PFSK-1 (cell line): ENCODE results near the gene ASAH2.

Experiments used
- FOXP2 ChIP-seq: optimal IDR thresholded peaks from 2 replicates; pipeline ENCODE3; 2011; ENCODE audit warnings: borderline replicate concordance, control low read depth, inconsistent platforms; ENCODE audit not compliant: insufficient read depth; ENCODE audit errors: extremely low read length, extremely low read depth
- POLR2AphosphoS5 ChIP-seq: IDR thresholded peaks from 2 replicates; pipeline ENCODE4 v1.6.1; 2012; ENCODE audit warnings: low read depth, mild to moderate bottlenecking, control low read depth, low read length, moderate library complexity
- REST ChIP-seq, 2 experiments: IDR thresholded peaks; 2 replicates each; pipeline versions ENCODE4 v1.6.1 to v1.8.0; 2011 to 2012; ENCODE audit warnings: low read depth in 2 of 2, low read length in 2 of 2, control low read depth in 1 of 2, inconsistent platforms in 1 of 2, mild to moderate bottlenecking in 1 of 2, moderate library complexity in 1 of 2; ENCODE audit not compliant: insufficient read depth in 1 of 2
- SIN3A ChIP-seq: IDR thresholded peaks from 2 replicates; pipeline ENCODE4 v1.6.1; 2012; ENCODE audit warnings: mild to moderate bottlenecking, low read length, moderate library complexity, borderline replicate concordance; ENCODE audit not compliant: insufficient read depth
- TAF1 ChIP-seq: IDR thresholded peaks from 2 replicates; pipeline ENCODE4 v1.6.1; 2012; ENCODE audit warnings: low read length, control low read depth, borderline replicate concordance; ENCODE audit not compliant: insufficient read depth

GRCh38 chr10:50248062-50248461, 3.3 kb downstream of the ASAH2 start:
- TF ChIP-seq POLR2AphosphoS5 (no peak), REST (IDR thresholded peaks at IDR 0.05; ENCODE audit: insufficient read depth in 1 of 2, low read depth in 2 of 2, low read length in 2 of 2) (no peak), TAF1 (no peak), FOXP2 (no peak), SIN3A (no peak)
